Measurements from ENCODE around the gene NECTIN3.

DNA sequence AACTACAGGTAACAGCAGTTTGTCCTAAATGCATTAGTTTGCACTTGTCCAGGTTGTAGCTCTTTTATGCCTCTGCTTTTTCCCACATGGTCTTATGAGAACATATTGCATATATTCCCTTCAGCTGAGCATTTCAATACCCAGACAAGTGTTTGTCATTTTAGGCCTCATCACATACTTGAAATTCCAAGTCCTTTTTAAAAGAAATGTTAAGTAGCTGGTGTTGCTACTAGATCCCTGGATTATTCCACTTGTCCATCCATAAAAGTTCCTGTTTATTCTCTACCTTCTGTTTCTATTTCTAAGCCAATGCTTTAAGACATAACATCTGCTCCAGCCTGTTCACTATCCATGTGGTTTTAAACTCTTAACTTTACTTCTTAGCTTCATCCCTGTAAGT is 128.4 kb downstream of the NECTIN3 start:
- TF ChIP-seq, protein P1, sequence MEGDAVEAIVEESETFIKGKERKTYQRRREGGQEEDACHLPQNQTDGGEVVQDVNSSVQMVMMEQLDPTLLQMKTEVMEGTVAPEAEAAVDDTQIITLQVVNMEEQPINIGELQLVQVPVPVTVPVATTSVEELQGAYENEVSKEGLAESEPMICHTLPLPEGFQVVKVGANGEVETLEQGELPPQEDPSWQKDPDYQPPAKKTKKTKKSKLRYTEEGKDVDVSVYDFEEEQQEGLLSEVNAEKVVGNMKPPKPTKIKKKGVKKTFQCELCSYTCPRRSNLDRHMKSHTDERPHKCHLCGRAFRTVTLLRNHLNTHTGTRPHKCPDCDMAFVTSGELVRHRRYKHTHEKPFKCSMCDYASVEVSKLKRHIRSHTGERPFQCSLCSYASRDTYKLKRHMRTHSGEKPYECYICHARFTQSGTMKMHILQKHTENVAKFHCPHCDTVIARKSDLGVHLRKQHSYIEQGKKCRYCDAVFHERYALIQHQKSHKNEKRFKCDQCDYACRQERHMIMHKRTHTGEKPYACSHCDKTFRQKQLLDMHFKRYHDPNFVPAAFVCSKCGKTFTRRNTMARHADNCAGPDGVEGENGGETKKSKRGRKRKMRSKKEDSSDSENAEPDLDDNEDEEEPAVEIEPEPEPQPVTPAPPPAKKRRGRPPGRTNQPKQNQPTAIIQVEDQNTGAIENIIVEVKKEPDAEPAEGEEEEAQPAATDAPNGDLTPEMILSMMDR (IDR thresholded peaks at IDR 0.05; ENCODE audit: low read depth, low read length, missing input control) = no peak
- TF ChIP-seq, protein P2, sequence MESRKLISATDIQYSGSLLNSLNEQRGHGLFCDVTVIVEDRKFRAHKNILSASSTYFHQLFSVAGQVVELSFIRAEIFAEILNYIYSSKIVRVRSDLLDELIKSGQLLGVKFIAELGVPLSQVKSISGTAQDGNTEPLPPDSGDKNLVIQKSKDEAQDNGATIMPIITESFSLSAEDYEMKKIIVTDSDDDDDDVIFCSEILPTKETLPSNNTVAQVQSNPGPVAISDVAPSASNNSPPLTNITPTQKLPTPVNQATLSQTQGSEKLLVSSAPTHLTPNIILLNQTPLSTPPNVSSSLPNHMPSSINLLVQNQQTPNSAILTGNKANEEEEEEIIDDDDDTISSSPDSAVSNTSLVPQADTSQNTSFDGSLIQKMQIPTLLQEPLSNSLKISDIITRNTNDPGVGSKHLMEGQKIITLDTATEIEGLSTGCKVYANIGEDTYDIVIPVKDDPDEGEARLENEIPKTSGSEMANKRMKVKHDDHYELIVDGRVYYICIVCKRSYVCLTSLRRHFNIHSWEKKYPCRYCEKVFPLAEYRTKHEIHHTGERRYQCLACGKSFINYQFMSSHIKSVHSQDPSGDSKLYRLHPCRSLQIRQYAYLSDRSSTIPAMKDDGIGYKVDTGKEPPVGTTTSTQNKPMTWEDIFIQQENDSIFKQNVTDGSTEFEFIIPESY (IDR thresholded peaks at IDR 0.05) = no peak
- TF ChIP-seq GABPA (IDR thresholded peaks at IDR 0.05 in 1 of 2, conservative IDR thresholded peaks at IDR 0.05 in 1 of 2) (no peak), YY1 (IDR thresholded peaks at IDR 0.05) (no peak), TAF1 (conservative IDR thresholded peaks at IDR 0.05) (no peak), RAD21 (IDR thresholded peaks at IDR 0.05) (no peak), RXRA (IDR thresholded peaks at IDR 0.05) (no peak)
- TF ChIP-seq, protein P3, sequence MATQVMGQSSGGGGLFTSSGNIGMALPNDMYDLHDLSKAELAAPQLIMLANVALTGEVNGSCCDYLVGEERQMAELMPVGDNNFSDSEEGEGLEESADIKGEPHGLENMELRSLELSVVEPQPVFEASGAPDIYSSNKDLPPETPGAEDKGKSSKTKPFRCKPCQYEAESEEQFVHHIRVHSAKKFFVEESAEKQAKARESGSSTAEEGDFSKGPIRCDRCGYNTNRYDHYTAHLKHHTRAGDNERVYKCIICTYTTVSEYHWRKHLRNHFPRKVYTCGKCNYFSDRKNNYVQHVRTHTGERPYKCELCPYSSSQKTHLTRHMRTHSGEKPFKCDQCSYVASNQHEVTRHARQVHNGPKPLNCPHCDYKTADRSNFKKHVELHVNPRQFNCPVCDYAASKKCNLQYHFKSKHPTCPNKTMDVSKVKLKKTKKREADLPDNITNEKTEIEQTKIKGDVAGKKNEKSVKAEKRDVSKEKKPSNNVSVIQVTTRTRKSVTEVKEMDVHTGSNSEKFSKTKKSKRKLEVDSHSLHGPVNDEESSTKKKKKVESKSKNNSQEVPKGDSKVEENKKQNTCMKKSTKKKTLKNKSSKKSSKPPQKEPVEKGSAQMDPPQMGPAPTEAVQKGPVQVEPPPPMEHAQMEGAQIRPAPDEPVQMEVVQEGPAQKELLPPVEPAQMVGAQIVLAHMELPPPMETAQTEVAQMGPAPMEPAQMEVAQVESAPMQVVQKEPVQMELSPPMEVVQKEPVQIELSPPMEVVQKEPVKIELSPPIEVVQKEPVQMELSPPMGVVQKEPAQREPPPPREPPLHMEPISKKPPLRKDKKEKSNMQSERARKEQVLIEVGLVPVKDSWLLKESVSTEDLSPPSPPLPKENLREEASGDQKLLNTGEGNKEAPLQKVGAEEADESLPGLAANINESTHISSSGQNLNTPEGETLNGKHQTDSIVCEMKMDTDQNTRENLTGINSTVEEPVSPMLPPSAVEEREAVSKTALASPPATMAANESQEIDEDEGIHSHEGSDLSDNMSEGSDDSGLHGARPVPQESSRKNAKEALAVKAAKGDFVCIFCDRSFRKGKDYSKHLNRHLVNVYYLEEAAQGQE (IDR thresholded peaks at IDR 0.05) = no peak
- TF ChIP-seq, protein P4, sequence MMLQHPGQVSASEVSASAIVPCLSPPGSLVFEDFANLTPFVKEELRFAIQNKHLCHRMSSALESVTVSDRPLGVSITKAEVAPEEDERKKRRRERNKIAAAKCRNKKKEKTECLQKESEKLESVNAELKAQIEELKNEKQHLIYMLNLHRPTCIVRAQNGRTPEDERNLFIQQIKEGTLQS (IDR thresholded peaks at IDR 0.05) = no peak

Measured in liver (tissue), 3 donors.